Measurements from ENCODE around the gene NT5C2.

DNA sequence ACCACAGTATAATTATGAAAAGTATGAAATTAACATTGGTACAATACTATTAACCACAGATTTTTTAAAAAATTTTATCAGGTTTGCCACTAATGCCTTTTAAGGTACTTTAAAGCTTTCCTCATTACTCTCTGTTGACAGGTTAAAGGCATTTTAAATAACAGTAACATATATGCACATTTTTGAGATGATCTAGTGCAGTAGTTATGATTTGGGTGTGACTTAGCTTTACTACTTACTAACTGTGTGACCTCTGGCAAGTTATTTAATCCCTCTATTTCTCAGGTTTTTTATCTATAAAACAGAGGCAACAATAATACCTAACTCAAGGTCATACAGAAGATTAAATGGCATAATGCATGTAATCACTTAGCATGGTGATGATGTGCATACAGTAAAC is 94.8 kb downstream of the NT5C2 start:
- TF ChIP-seq POLR2A (IDR thresholded peaks at IDR 0.05; ENCODE audit: low read length) (no peak), GATA1 (IDR thresholded peaks at IDR 0.05; ENCODE audit: low read depth, low read length) (no peak)
